PC-9 (cell line): ENCODE results near the gene VPS13A.

Experiments used
- CTCF ChIP-seq: fragments of 200-600 bp; sonication (generic); conservative IDR thresholded peaks from 2 replicates; pipeline ENCODE4 v1.6.1; 2017; ENCODE audit warnings: mixed run types, antibody characterized with exemption, mild to moderate bottlenecking, moderate library complexity
- EZH2 ChIP-seq: fragments of 200-600 bp; sonication (generic); IDR thresholded peaks from 2 replicates; pipeline ENCODE4 v1.8.0; 2017; ENCODE audit warnings: antibody characterized with exemption, low read depth

GRCh38 chr9:77176686-77177142 lies 620 bp upstream of the VPS13A start:
- TF ChIP-seq CTCF (no peak), EZH2 (no peak)
